ENCODE data around the gene MRPL55. TPM values are rescaled to one million over a fixed set of nuclear protein-coding genes. Genes with fewer than 3 reads are reported as not detected.

The MRPL55 gene
- total and polyA plus RNA-seq, 2 of the 13 experiments (the other 11 are each of a cell fraction or from before 2014, with no cell fraction given): 58.6 to 92.9 TPM

DNA sequence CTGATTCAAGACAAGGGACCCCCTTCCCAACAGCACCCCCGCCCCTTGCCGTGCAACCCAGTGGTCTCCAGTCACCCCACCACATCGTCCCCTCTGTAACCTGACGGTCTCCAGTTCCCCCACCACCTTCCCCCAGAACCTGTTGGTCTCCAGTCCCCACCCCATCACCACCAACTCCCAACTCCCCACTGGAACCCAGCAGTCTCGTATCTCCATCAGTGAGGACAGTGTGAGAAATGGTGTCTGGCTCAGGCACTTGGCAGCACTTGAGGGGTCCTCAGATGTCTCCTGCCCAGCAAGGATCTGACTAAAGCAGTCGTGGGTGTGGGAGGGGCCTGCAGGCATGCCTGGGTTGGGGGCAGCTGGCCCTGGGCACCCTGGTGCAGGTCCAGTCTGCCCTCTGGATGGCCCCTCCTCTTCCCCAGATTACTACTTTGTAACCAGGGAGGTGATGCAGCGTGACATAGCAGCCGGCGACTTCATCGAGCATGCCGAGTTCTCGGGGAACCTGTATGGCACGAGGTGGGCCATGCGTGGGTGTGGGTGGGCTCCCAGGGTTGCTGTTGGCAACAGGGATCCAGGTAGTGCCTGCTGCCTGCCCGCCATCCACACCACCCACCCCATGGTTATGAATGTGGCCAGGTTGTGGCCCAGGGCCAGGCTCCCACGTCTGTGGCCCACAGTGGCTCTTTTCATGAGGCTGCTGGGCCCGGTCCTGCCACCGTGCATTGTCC lies 37.5 kb upstream of the MRPL55 start:
- CTCF ChIA-PET (ENCODE audit: low intra/inter-chr PET ratio, low total read pairs): no interaction called here
- Histone ChIP-seq H3K4me1 (ENCODE audit: insufficient read depth, low read length) (peaks cover 61% of the 10 kb centered on the region), H3K9me3 (ENCODE audit: low read length) (no peaks in the 10 kb centered on the region), H3K79me2 (ENCODE audit: insufficient read depth, low read length) (peaks cover 52% of the 10 kb centered on the region), H3K36me3 (replicated peaks in 1 of 2; ENCODE audit: control insufficient read depth in 1 of 2, insufficient read depth in 2 of 2, low read length in 2 of 2) (peaks cover 4 to 17% of the 10 kb centered on the region in 2 experiments; a peak in 4 of 5 replicates), H3K27ac (ENCODE audit: extremely low read length, insufficient read depth, low read length) (no peak overlapping the region), H2AFZ (ENCODE audit: low read length) (no peak overlapping the region), H3K4me2 (ENCODE audit: low read depth, low read length) (no peak overlapping the region), H4K20me1 (ENCODE audit: insufficient read depth, low read length) (peaks cover 23% of the 10 kb centered on the region; the same call in 1 of the 2 replicates), H3K9ac (ENCODE audit: insufficient read depth, low read depth, low read length) (no peak overlapping the region), H3K27me3 (ENCODE audit: control insufficient read depth in 1 of 2, insufficient read depth in 2 of 2, low read length in 2 of 2) (no peaks in the 10 kb centered on the region), H3K4me3 (replicated peaks in 1 of 3; ENCODE audit: insufficient read depth in 1 of 3, low read depth in 2 of 3, low read length in 3 of 3) (no peak overlapping the region)
- TF ChIP-seq ZNF703 (CRISPR knock-in tag; IDR thresholded peaks at IDR 0.05; ENCODE audit: borderline replicate concordance): no peak
- no peak for TF ChIP-seq RAD51 (IDR thresholded peaks at IDR 0.05; ENCODE audit: borderline replicate concordance)
- no peak for TF ChIP-seq FOXK1 (CRISPR knock-in tag; IDR thresholded peaks at IDR 0.05; ENCODE audit: borderline replicate concordance, low read depth)
- TF ChIP-seq TAF15 (IDR thresholded peaks at IDR 0.05; ENCODE audit: low read depth, low read length, poor library complexity, severe bottlenecking): no peak
- TF ChIP-seq REL (CRISPR knock-in tag; conservative IDR thresholded peaks at IDR 0.05): no peak
- no peak for TF ChIP-seq SKI (IDR thresholded peaks at IDR 0.05; ENCODE audit: partially characterized antibody)
- no peak for TF ChIP-seq ZNF260 (CRISPR knock-in tag; IDR thresholded peaks at IDR 0.05; ENCODE audit: borderline replicate concordance, low read depth)
- no peak for TF ChIP-seq BCLAF1 (IDR thresholded peaks at IDR 0.05)
- no peak for TF ChIP-seq GATAD1 (CRISPR knock-in tag; IDR thresholded peaks at IDR 0.05)
- no peak for TF ChIP-seq ZBTB20 (CRISPR knock-in tag; IDR thresholded peaks at IDR 0.05; ENCODE audit: borderline replicate concordance, low read depth)
- TF ChIP-seq RELA (CRISPR knock-in tag; IDR thresholded peaks at IDR 0.05): no peak
- no peak for TF ChIP-seq ZNF510 (CRISPR knock-in tag; IDR thresholded peaks at IDR 0.05; ENCODE audit: low read depth)
- TF ChIP-seq ZEB1 (IDR thresholded peaks at IDR 0.05; ENCODE audit: insufficient replicate concordance, low read depth): no peak
- TF ChIP-seq U2AF1 (optimal IDR thresholded peaks at IDR 0.05; ENCODE audit: low read depth, low read length): no peak
- no peak for TF ChIP-seq HHEX (CRISPR knock-in tag; IDR thresholded peaks at IDR 0.05)
- no peak for TF ChIP-seq SALL1 (CRISPR knock-in tag; IDR thresholded peaks at IDR 0.05)
- no peak for DNase-seq (ENCODE audit: low spot score)
- BruUV-seq (replicated peaks): no TSS peak
- in situ Hi-C loops (cut with HindIII; ENCODE audit: extremely low pct_ligation_motif_present, low pct_unique_long_range_greater_than_20kb): no loop called here
- no peak for FAIRE-seq
- POLR2A ChIA-PET: interaction anchor here (1.3 kb wide), 1 partner anchor 18 kb away, joined by 3 read pairs; the partner anchor contains the start of gene IBA57
- no peak for ATAC-seq
- intact Hi-C loops (cut with micrococcal nuclease; ENCODE audit: unreplicated experiment): no loop called here
- WGBS (ENCODE audit: low lambda C conversion rate): 96% methylated on average over 11 of the region's 18 CpGs

All from HepG2 (cell line).